ENCODE data around the gene CA12. TPM values are rescaled to one million over a fixed set of nuclear protein-coding genes. Genes with fewer than 3 reads are reported as not detected.

The CA12 gene
- total and polyA plus RNA-seq, 2 donors (not counting 1 experiment from before 2014, with no cell fraction given), result not detected

DNA sequence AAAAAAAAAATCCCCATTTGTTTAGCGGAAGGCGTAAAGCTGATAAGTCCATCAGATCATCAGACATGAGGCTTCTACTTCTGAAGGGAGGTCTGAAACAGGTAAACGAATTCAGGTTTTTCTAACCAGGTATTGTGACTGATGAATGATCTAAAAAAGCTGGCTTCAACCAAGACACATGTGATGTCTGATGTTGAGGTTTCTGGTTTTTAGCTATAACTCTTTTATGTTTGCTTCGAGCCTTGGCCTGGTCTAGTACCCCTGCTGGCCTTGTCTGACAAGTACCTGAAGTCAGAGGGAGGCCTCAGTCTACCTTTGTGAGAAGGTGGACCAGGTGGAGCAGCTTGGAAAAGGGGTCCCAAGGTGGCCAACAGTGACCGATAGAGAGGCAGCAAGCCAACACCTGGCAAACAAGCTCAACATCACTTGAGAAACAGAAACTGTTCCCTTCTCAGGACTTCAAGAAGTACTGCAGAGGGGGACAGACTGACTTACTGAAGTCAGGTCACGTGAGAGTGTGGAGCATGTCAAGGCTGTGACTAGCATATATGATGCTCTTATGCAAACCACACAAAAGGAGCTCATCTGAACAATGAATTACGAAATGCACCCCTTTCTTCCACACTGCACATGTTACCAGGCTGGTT, 33.0 kb upstream of the CA12 start:
- no peak overlapping the region for H3K9ac ChIP-seq (ENCODE audit: low read length)
- Mint-ChIP-seq H3K27ac (no peak overlapping the region), H3K4me3 (no peak overlapping the region), H3K4me1 (no peaks in the 10 kb centered on the region), H3K27me3 (peaks cover 11% of the 10 kb centered on the region), H3K9me3 (ENCODE audit: insufficient read depth) (no peaks in the 10 kb centered on the region)
- no peak overlapping the region for H3K27ac ChIP-seq (ENCODE audit: low read length in 2 of 2)
- H4K20me1 ChIP-seq (ENCODE audit: control insufficient read depth, insufficient read depth, low read length, poor library complexity, severe bottlenecking), result no peaks in the 10 kb centered on the region
- no peak overlapping the region for H3K4me3 ChIP-seq (ENCODE audit: control extremely low read depth in 1 of 5, extremely low read depth in 1 of 5, insufficient read depth in 1 of 5, low read depth in 2 of 5, low read length in 4 of 5)
- ChIA-PET CTCF (interaction anchor here (0.6 kb wide), 1 partner anchor 140 kb away, joined by 3 read pairs; no protein-coding TSS in a partner anchor), POLR2A (no interaction called here)
- H3K9me3 ChIP-seq (ENCODE audit: control extremely low read depth in 1 of 3, control insufficient read depth in 2 of 3, insufficient read depth in 1 of 3, low read length in 2 of 3), result no peaks in the 10 kb centered on the region
- no peak overlapping the region for H2AFZ ChIP-seq (ENCODE audit: insufficient read depth, low read depth, low read length, poor library complexity, severe bottlenecking)
- intact Hi-C loops (cut with micrococcal nuclease), result no loop called here
- TF ChIP-seq, protein P1, sequence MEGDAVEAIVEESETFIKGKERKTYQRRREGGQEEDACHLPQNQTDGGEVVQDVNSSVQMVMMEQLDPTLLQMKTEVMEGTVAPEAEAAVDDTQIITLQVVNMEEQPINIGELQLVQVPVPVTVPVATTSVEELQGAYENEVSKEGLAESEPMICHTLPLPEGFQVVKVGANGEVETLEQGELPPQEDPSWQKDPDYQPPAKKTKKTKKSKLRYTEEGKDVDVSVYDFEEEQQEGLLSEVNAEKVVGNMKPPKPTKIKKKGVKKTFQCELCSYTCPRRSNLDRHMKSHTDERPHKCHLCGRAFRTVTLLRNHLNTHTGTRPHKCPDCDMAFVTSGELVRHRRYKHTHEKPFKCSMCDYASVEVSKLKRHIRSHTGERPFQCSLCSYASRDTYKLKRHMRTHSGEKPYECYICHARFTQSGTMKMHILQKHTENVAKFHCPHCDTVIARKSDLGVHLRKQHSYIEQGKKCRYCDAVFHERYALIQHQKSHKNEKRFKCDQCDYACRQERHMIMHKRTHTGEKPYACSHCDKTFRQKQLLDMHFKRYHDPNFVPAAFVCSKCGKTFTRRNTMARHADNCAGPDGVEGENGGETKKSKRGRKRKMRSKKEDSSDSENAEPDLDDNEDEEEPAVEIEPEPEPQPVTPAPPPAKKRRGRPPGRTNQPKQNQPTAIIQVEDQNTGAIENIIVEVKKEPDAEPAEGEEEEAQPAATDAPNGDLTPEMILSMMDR (IDR thresholded peaks at IDR 0.05), result no peak
- TF ChIP-seq EZH2 (IDR thresholded peaks at IDR 0.05; ENCODE audit: borderline replicate concordance, insufficient read depth, low read depth, low read length, poor library complexity, severe bottlenecking), result no peak
- 96% methylated on average over 3 of the region's 7 CpGs for WGBS (ENCODE audit: insufficient coverage)
- H3K79me2 ChIP-seq (ENCODE audit: control insufficient read depth, insufficient read depth, low read length), result no peaks in the 10 kb centered on the region
- no peaks in the 10 kb centered on the region for H3K4me1 ChIP-seq (ENCODE audit: control insufficient read depth in 2 of 2, insufficient read depth in 2 of 2, low read length in 2 of 2)
- DNase-seq (no peak), ATAC-seq (ENCODE audit: low read depth) (no peak)
- H3K27me3 ChIP-seq (replicated peaks in 1 of 4; ENCODE audit: control extremely low read depth in 1 of 4, control insufficient read depth in 3 of 4, insufficient read depth in 4 of 4, low read length in 3 of 4), result peaks cover 0 to 5% (median 2%) of the 10 kb centered on the region in 4 experiments
- no peaks in the 10 kb centered on the region for H3K36me3 ChIP-seq (replicated peaks in 1 of 2; ENCODE audit: control extremely low read depth in 1 of 2, control insufficient read depth in 1 of 2, extremely low read depth in 1 of 2, insufficient read depth in 2 of 2, low read length in 1 of 2)
- H3K4me2 ChIP-seq (replicated peaks; ENCODE audit: low read depth, low read length, poor library complexity, severe bottlenecking), result no peak overlapping the region

DNA sequence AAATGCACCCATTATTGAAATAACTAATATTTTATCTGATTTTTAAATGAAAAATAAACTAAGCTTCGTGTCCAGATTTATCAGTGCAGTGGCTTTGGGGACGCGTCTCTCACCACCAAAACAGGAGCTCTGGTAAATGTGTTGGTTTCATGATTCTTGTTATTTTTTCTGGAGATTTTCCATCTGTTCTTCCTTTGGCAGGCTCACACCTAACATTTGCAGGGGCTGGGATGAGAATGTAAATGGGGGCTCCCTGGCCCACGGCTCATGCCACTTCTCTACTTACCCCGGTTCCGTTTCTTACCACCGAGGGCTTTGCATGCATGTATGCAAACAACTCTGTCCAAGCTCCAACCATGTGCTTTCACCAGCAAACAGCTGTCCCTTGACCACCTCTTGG, 30.9 kb upstream of the CA12 start:
- H2AFZ ChIP-seq (ENCODE audit: insufficient read depth, low read depth, low read length, poor library complexity, severe bottlenecking), result no peak overlapping the region
- WGBS (ENCODE audit: insufficient coverage), result no CpG with 5 or more reads among the region's 7 CpGs
- no peaks in the 10 kb centered on the region for H3K36me3 ChIP-seq (replicated peaks in 1 of 2; ENCODE audit: control extremely low read depth in 1 of 2, control insufficient read depth in 1 of 2, extremely low read depth in 1 of 2, insufficient read depth in 2 of 2, low read length in 1 of 2)
- H3K4me1 ChIP-seq (ENCODE audit: control insufficient read depth in 2 of 2, insufficient read depth in 2 of 2, low read length in 2 of 2), result no peaks in the 10 kb centered on the region
- POLR2A ChIA-PET, result no interaction called here
- CTCF ChIA-PET, result interaction anchor here (0.5 to 1.4 kb wide), 2 partner anchors 10 to 18 kb away, joined by 5 to 7 read pairs; no protein-coding TSS in a partner anchor
- H3K9ac ChIP-seq (ENCODE audit: low read length), result no peak overlapping the region
- intact Hi-C loops (cut with micrococcal nuclease), result no loop called here
- peaks cover 11% of the 10 kb centered on the region for H3K27me3 Mint-ChIP-seq
- no peaks in the 10 kb centered on the region for H3K79me2 ChIP-seq (ENCODE audit: control insufficient read depth, insufficient read depth, low read length)
- ATAC-seq (ENCODE audit: low read depth) (no peak), DNase-seq (no peak)
- no peak overlapping the region for H3K4me3 Mint-ChIP-seq
- H4K20me1 ChIP-seq (ENCODE audit: control insufficient read depth, insufficient read depth, low read length, poor library complexity, severe bottlenecking), result no peaks in the 10 kb centered on the region
- H3K9me3 ChIP-seq (ENCODE audit: control extremely low read depth in 1 of 3, control insufficient read depth in 2 of 3, insufficient read depth in 1 of 3, low read length in 2 of 3), result no peaks in the 10 kb centered on the region
- H3K9me3 Mint-ChIP-seq (ENCODE audit: insufficient read depth), result no peaks in the 10 kb centered on the region
- no peaks in the 10 kb centered on the region for H3K4me1 Mint-ChIP-seq
- TF ChIP-seq, protein P1 (IDR thresholded peaks at IDR 0.05), result no peak
- TF ChIP-seq EZH2 (IDR thresholded peaks at IDR 0.05; ENCODE audit: borderline replicate concordance, insufficient read depth, low read depth, low read length, poor library complexity, severe bottlenecking), result no peak
- peaks cover 0 to 5% (median 2%) of the 10 kb centered on the region in 4 experiments for H3K27me3 ChIP-seq (replicated peaks in 1 of 4; ENCODE audit: control extremely low read depth in 1 of 4, control insufficient read depth in 3 of 4, insufficient read depth in 4 of 4, low read length in 3 of 4)
- H3K27ac ChIP-seq (ENCODE audit: low read length in 2 of 2), result no peak overlapping the region
- no peak overlapping the region for H3K27ac Mint-ChIP-seq
- H3K4me2 ChIP-seq (replicated peaks; ENCODE audit: low read depth, low read length, poor library complexity, severe bottlenecking), result no peak overlapping the region
- no peak overlapping the region for H3K4me3 ChIP-seq (ENCODE audit: control extremely low read depth in 1 of 5, extremely low read depth in 1 of 5, insufficient read depth in 1 of 5, low read depth in 2 of 5, low read length in 4 of 5)
